DOHH2 (cell line): Measurements from ENCODE around the gene DNASE1L2.

Source experiments
- EZH2phosphoT487 ChIP-seq: fragments of 200-600 bp; sonication (generic); IDR thresholded peaks from 2 replicates; pipeline ENCODE4 v1.6.1; 2017; ENCODE audit warnings: borderline replicate concordance, mild to moderate bottlenecking, antibody characterized with exemption, low read length, moderate library complexity, mixed read lengths
- TF ChIP-seq, protein P1 (sequence below): fragments of 200-600 bp; sonication (generic); IDR thresholded peaks from one replicate; pipeline ENCODE4 v1.5.1; 2014; ENCODE audit warnings: antibody characterized with exemption, mild to moderate bottlenecking, low read depth, low read length; ENCODE audit not compliant: poor library complexity, severe bottlenecking

DNA sequence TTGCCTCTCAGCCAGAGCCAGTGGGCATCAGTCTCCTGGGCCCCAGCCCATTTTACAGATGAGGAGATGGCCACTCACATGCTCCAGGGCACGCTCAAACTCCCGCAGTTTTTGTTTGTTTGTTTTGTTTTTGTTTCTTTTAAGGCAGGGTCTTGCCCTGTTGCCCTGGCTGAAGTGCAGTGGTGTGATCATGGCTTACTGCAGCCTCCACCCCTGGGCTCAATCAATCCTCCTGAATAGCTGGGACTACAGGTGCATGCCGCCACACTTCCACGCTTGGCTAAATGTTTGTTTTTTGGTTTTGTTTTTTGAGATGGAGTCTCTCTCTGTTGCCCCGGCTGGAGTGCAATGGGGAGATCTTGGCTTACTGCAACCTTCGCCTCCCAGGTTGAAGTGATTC, 9.3 kb upstream of the DNASE1L2 start:
- TF ChIP-seq, protein P1, sequence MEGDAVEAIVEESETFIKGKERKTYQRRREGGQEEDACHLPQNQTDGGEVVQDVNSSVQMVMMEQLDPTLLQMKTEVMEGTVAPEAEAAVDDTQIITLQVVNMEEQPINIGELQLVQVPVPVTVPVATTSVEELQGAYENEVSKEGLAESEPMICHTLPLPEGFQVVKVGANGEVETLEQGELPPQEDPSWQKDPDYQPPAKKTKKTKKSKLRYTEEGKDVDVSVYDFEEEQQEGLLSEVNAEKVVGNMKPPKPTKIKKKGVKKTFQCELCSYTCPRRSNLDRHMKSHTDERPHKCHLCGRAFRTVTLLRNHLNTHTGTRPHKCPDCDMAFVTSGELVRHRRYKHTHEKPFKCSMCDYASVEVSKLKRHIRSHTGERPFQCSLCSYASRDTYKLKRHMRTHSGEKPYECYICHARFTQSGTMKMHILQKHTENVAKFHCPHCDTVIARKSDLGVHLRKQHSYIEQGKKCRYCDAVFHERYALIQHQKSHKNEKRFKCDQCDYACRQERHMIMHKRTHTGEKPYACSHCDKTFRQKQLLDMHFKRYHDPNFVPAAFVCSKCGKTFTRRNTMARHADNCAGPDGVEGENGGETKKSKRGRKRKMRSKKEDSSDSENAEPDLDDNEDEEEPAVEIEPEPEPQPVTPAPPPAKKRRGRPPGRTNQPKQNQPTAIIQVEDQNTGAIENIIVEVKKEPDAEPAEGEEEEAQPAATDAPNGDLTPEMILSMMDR, result no peak
- TF ChIP-seq EZH2phosphoT487, result no peak
